A549 (cell line): ENCODE results near the gene ZNF70.

Source experiments
- BHLHE40 ChIP-seq: IDR thresholded peaks from 2 replicates; pipeline ENCODE4 v1.6.1; 2012; ENCODE audit warnings: low read depth, low read length, inconsistent platforms
- EHF ChIP-seq: fragments of 250-450 bp; sonication (Bioruptor Pico); IDR thresholded peaks from 2 replicates; pipeline ENCODE4 v1.5.0; 2020; ENCODE audit warnings: mild to moderate bottlenecking
- KDM1A ChIP-seq: fragments of 200-600 bp; sonication (generic); IDR thresholded peaks from 2 replicates; pipeline ENCODE4 v1.6.1; 2016; ENCODE audit warnings: low read depth, mild to moderate bottlenecking
- RAD21 ChIP-seq, 2 experiments: fragments of >200 bp in 1 of 2; sonication (Bioruptor Twin) in 1 of 2; formaldehyde crosslinking in 1 of 2; IDR thresholded peaks in 1 of 2; conservative IDR thresholded peaks in 1 of 2; 2 replicates in 1 of 2; 3 replicates in 1 of 2; pipeline ENCODE4 v1.6.1; 2012 to 2018; ENCODE audit warnings: inconsistent platforms in 1 of 2
- RFX5 ChIP-seq: fragments of 450-650 bp; IDR thresholded peaks from 2 replicates; pipeline ENCODE4 v1.7.1; 2014; ENCODE audit warnings: antibody characterized with exemption, mild to moderate bottlenecking, moderate library complexity
- SMC3 ChIP-seq: fragments of >200 bp; sonication (Bioruptor Twin); formaldehyde crosslinking; IDR thresholded peaks from 3 replicates; pipeline ENCODE4 v1.6.1; 2018; ENCODE audit warnings: inconsistent platforms
- TF ChIP-seq, protein P1 (sequence below): fragments of >200 bp; sonication (Bioruptor Twin); formaldehyde crosslinking; IDR thresholded peaks from 3 replicates; pipeline ENCODE4 v1.5.1; 2016

DNA sequence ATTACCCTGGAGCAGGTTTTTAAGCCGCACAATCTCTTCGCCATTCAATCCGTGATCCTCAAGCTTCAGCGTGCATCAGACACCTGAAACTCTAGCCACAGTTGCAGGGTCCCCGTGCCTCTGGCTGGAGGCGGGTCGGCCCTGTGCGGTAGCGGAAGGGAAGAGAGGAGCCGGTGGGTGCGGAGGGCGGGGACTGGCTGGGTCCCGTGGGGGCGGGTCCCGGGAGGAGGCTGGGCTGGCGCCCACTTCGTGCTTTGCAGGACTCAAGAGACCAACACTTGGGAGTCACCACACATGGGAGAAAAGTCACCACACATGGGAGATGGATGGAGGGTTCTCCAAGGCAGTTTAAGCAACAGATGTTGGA is 12.7 kb upstream of the ZNF70 start:
- TF ChIP-seq, protein P1, sequence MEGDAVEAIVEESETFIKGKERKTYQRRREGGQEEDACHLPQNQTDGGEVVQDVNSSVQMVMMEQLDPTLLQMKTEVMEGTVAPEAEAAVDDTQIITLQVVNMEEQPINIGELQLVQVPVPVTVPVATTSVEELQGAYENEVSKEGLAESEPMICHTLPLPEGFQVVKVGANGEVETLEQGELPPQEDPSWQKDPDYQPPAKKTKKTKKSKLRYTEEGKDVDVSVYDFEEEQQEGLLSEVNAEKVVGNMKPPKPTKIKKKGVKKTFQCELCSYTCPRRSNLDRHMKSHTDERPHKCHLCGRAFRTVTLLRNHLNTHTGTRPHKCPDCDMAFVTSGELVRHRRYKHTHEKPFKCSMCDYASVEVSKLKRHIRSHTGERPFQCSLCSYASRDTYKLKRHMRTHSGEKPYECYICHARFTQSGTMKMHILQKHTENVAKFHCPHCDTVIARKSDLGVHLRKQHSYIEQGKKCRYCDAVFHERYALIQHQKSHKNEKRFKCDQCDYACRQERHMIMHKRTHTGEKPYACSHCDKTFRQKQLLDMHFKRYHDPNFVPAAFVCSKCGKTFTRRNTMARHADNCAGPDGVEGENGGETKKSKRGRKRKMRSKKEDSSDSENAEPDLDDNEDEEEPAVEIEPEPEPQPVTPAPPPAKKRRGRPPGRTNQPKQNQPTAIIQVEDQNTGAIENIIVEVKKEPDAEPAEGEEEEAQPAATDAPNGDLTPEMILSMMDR = no peak
- no peak for TF ChIP-seq SMC3
- TF ChIP-seq BHLHE40 = no peak
- TF ChIP-seq RAD21 (conservative IDR thresholded peaks at IDR 0.05 in 1 of 2, IDR thresholded peaks at IDR 0.05 in 1 of 2) = no peak
- no peak for TF ChIP-seq KDM1A
- no peak for TF ChIP-seq EHF (CRISPR knock-in tag)
- TF ChIP-seq RFX5 = no peak
